Cerebellar cortex (tissue), 1 donor: ENCODE data around the gene ARHGEF11.
A peak's percentile ranks its signal among the peaks of the same experiment; 100 is the strongest.

Experiments used
- DNase-seq: peaks from one replicate; pipeline ENCODE4 v3.0.0-alpha.2; 2015; ENCODE audit warnings: low spot score

Gene ARHGEF11

DNA sequence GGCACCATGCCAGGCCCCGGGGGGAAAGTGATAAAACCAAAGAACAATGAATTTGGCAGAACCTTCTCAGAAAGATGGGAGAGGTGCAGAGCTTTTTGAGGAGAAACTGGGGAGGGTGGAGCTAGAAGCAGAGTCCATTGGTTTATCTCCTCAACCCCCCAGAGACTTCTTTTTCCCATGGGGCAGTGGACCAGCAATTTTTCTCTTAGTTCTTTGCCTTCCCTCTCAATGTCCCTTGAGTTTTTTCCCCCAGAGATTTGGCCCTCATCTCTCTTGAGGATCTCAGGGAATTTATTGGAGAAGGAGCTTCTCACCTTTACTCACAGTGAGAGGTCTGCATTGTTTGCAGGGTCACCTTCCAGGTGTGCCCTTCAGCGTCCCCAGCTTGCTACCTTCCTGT, 5.3 kb upstream of the ARHGEF11 start:
- no peak for DNase-seq

DNA sequence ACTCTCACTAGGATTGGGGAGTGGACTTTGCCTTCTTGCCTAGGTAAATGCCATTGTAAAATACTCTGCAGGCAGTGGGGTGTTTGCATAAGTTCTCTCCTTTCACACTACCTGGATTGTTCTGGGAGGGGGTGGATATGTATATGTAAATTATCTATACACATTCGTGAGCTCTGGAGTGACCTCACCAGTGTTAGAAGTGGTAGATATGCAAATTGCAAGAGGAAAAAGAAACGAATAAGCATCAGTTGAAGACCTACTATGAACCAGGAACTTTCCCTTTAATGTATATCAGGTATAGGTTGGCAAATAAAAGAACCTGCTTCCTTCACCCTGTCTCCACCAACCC, 1.5 kb upstream of the ARHGEF11 start:
- DNase-seq = no peak

DNA sequence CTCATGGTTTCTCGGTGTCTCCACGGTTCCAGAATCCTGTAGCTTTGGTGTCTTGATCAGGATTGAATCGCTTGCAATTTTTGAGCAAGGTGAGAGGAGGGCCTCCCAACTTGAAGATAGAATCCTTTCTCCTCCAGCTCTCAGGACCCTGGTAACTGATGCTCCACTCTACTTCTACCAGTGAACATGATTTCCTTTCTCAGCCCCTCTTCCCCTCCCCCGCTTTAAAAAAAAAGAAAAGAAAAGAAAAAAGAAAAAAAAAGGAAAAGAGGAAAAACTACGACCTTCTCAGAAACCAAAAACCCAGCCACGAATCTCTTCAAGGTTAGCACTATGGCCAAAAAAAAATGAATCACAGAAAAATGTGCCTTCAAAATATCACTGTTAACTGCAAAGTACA, 1.2 kb downstream of the ARHGEF11 start:
- DNase-seq = no peak

DNA sequence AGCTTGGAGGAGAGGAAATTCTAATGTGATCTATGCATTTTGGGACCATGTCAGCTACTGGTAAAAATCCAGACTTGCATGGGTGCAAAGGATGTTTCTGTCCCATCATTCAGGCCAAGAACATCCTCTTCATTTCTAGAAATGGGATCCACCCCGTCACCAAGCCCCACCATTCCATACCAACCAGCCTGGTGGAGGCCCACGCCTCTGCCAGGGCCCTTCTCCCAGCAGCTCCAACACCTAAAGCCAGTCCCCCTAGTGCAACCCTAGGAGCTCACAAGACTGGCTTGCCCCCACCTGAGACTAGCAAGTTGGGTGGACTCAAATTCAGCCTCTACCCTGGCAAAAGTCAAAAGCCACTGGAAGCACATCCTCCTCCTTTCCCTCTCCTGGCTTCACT, 1.9 kb downstream of the ARHGEF11 start:
- no peak for DNase-seq

DNA sequence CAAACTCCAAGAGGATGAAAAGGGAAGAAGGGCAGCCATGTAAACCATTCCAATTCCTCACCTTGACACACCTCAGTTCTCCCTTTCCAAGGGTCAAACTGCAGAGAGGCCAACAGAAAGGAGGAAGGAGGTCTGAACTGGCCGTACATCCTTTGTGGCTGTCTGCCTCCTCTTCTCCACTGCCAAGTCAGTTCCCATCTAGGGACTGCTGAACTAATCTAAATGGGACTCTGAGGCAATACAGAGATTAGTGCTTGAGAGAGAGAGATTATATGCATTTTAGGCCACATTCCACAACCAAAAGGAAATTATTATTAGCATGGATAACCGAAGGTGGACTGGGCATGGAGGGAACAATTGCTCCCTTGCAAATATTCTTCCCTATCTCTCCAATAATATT, 2.7 kb downstream of the ARHGEF11 start:
- peak; percentile 17 for DNase-seq

- no peak for DNase-seq
Observed at GRCh38 chr1:157040802-157041201, 4.7 kb downstream of the ARHGEF11 start.

- peak; percentile 64 for DNase-seq
Observed at GRCh38 chr1:157035121-157035520, 10.4 kb downstream of the ARHGEF11 start.

- no peak for DNase-seq
Observed at GRCh38 chr1:157034137-157034800, 11.3 kb downstream of the ARHGEF11 start.

GRCh38 chr1:157033357-157033876, 12.1 kb downstream of the ARHGEF11 start:
- DNase-seq = no peak

- DNase-seq = no peak
Observed at GRCh38 chr1:157032303-157032702, 13.2 kb downstream of the ARHGEF11 start.

GRCh38 chr1:157030728-157031127, 14.8 kb downstream of the ARHGEF11 start:
- DNase-seq = no peak

DNA sequence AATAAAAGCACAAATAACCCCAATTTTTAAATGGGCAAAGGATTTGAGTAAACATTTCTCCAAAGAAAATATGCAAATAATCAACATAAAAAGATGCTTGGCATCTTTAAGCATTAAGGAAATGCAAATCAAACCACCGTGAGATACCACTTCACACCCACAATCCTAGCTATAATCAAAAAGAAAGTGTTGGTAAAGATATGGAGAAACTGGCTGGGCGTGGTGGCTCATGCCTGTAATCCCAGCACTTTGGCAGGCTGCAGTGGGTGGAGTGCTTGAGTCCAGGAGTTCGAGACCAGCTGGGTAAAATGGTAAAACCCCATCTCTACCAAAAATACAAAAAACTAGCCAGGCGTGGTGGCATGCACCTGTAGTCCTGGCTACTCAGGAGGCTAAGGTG, 16.9 kb downstream of the ARHGEF11 start:
- DNase-seq = no peak

DNA sequence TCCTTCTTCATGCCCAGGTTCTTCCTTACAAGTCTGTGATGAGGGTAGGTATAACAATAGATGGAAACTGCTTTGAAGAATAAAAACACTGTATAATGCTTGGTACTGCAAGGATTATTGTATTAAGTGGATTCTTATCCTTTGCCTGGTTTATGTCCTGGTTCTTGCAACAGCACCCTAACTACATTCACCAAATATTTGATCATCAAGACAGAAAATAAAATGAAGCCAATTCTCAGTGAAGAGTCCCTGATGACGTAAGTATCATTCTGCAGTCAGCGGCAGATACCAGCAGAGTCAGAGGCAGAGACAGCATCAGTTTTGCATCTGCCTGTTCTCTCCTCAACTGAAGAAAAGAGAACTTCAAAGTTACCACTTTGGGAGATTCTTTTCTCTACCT, 19.7 kb downstream of the ARHGEF11 start:
- peak; percentile 29 for DNase-seq

- DNase-seq = peak; percentile 42
Observed at GRCh38 chr1:157025385-157025784, 20.2 kb downstream of the ARHGEF11 start.

DNA sequence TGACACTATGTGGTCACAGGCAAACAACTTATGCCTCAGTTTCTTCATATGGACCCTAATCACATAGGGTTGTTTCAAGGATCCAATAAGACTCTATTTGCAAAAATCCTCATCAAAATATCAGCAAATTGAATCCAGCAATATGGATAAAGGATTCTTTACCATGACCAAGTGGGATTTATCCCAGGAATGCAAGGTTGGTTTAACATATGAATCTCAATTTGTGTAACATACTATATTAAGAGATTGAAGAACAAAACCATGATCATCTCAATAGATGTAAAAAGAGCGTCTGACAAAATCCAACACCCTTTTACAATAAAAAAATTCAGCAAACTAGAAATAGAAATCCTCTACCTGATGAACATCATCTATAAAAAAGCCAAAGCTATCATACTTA, 23.9 kb downstream of the ARHGEF11 start:
- DNase-seq = no peak

GRCh38 chr1:157019457-157019856, 26.1 kb downstream of the ARHGEF11 start:
- no peak for DNase-seq

DNA sequence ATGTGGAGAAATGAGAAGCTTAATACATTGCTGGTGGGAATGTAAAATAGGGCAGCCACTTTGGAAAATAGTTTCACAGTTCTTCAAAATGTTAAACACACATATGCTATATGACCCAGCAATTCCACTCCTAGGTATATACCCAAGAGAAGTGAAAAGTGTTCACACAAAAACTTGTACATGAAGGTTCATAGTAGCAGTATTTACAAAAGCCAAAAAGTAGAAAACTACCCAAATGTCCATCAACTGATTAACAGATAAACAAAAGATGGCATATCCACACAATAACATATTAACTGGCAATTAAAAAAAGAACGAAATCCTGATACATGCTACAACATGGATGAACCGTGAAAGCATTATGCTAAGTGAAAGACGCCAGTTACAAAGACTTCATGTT, 33.7 kb downstream of the ARHGEF11 start:
- no peak for DNase-seq

DNA sequence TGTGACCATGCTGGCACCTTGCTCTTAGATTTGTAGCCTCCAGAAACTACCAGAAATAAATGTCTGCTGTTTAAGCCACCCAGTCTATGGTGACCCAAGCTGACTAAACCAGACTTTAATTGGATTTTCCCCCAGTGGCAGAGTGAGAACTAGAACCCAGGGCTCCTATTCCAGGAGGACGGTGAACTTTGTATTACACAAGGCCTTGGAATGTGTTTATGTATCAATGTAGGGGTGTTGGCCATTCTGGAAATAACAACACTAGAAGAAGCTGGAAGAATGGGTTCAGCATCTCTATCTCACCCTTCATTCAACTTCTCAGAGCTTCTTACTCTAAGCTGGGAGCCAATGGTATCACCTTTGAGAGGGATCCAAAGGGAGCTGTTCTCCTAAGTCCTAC, 37.0 kb downstream of the ARHGEF11 start:
- DNase-seq = no peak

DNA sequence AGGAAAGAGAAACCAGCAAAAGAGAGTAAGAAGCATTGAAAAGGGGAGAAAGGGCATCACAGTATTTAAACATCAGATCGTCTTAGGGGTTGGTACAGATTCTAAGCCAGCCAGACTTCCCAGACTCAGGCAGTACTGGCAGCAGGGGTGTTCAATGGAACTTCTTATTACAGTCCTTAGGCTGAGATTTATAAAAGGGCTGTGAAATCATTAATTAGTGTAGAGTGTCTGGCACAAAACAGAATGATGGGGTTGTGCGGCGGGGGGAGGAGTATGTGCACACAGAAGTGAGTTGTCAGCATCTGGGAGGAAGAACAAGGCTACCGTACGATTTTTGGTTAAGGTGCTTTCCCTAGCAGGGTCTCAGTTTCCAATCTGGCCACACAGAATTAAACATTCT, 38.2 kb downstream of the ARHGEF11 start:
- no peak for DNase-seq

GRCh38 chr1:157006676-157007075, 38.9 kb downstream of the ARHGEF11 start:
- DNase-seq = no peak

GRCh38 chr1:157005965-157006364, 39.6 kb downstream of the ARHGEF11 start:
- no peak for DNase-seq

GRCh38 chr1:157004806-157005205, 40.7 kb downstream of the ARHGEF11 start:
- no peak for DNase-seq

DNA sequence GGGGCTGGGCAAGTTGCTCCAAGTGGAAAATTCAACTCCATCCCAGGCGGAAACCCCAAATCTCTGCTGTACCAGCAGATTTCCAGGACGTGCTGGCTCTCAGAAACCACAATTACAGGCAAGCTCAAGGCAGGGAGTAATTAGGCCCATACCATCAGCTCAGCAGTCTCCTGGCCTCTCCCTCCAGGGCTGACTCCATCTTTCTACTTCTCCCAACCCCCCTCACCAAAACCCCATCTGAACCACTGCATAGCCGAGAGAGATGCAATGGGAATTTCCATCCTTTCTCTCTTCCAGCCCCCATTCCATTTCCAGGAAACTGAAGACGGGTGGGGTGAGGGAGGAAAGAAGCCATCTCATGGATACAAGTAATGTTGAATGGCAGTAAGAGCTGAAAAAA, 41.2 kb downstream of the ARHGEF11 start:
- DNase-seq = no peak

DNA sequence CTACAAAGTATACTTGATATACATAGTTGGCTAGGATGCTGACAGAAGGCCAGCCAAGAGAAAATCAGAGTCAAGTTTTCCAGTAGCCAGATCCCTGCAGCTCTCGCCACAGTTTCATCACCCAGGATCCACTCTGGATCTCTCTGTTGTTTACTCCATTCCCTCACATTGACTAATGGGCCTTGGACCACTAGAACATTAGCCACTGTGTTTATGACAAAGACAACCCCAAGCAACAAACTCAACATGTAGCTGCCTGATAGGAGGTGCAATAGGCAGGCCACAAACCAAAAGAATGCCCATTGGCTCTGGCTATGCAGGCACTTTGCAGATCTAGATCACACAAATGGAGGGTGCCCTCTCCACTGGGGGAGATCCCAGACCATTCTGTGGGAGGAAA, 44.2 kb downstream of the ARHGEF11 start:
- no peak for DNase-seq
